ENCODE data around the gene SLC12A1. TPM values are rescaled to one million over a fixed set of nuclear protein-coding genes. Genes with fewer than 3 reads are reported as not detected.

SLC12A1 gene
- total RNA-seq, 6 experiments from 2014 or later = 1.2 to 2.1 TPM; not detected in 4

DNA sequence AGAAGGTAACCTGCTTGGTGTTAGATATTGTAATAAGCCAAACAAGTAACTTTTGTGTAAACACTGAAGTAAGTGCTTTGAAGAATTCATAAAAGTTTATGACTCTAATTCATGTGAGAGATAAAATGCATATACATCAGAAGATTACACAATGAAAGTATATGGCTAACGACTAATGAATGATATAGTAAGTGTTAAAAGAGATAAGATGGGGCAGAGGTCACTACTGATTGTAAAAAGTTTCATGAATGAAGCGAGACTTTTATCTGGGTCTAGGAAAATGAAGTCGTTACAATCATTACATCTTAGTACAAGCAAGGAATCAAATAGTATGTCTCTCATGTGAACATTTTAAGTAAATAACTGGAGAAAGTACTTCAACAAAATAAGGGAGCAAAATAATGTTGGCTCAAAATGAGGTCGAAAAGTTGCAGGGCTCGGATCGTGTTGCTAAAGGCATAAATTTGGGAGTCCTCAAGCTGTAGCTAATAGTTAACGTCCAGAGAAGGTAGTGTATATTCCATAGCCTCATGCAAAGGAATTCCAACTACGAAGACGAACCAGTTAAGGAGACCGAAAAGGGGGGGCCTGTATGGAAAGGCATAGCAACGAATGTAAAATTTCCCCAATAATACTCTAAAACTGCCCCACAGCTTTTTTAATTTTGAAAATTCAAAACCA is 124.1 kb downstream of the SLC12A1 start:
- Histone ChIP-seq H3K4me3 (peak overlapping the region; percentile 76 to 95 (median 92)), H3K27ac (peak overlapping the region in 1 of 3 donors; percentile 96), H3K4me1 (peaks cover 0 to 10% (median 6%) of the 10 kb centered on the region in 4 donors), H3K36me3 (peaks cover 0 to 4% (median 0%) of the 10 kb centered on the region in 4 donors), H3K9me3 (no peaks in the 10 kb centered on the region), H3K27me3 (no peaks in the 10 kb centered on the region)
- DNase-seq (no peak), ATAC-seq (no peak)
- intact Hi-C loops (cut with DNase I) = no loop called here
- TF ChIP-seq POLR2A (IDR thresholded peaks at IDR 0.05) (no peak), CTCF (IDR thresholded peaks at IDR 0.05) (no peak)
- 15% methylated on average over 11 of the region's 11 CpGs for WGBS (ENCODE audit: insufficient coverage, low coverage, low lambda C conversion rate, missing lambda C conversion rate)

DNA sequence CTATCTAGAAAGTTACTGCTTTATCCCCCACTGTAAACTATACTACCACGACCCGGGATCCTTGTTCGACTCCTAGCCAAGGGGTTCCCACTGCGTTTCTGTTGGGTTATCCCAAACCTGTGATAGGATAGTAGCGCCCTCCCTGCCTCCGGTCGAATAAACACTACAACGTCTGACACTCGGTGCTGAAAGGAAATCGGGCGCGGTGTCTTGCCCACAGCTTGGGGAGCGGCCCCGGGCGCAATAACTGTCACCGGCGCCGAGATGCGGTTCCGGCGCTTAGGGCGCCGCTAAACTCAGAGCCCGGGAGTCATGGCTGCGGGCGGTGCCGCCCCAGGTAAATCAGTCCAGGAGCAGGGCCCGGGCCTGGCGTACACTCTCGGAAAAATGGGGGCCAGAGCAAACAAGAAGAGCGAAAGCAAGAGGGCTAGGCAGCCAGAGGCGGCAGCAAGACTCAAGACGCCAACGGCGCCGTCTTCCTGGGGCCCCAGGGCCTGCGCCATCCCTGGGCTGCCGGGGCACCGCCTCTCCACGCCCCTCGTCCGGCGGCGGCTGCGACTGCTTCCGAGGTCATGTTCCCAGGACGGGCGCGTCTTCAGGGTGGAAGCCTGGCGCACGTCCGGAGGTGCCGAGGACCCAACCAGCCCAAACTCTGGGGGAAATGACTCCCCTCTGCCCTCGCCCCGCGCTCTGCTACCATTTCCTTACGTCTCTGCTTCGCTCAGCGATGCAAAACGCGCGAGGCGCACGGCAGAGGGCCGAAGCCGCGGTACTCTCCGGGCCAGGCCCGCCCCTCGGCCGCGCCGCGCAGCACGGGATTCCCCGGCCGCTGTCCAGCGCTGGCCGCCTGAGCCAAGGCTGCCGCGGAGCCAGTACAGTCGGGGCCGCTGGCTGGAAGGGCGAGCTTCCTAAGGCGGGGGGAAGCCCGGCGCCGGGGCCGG is 125.0 kb downstream of the SLC12A1 start, which contains the start of gene DUT:
DUT (plus strand) TSS at position 575 of the 941 bp plus-strand sequence; CDS start at position 662, 87 bp downstream.
- intact Hi-C loops (cut with DNase I) = no loop called here
- DNase-seq (peak; percentile 91 to 93 (median 91)), ATAC-seq (peak; percentile 93 to 96 (median 95))
- peak within 1 kb of the TSS; percentile 64 to 96 (median 87) for H3K27ac ChIP-seq
- H3K4me3 ChIP-seq = peak within 1 kb of the TSS; percentile 76 to 95 (median 92)
- WGBS (ENCODE audit: insufficient coverage, low coverage, low lambda C conversion rate, missing lambda C conversion rate) = under 1% methylated on average over 13 of the region's 89 CpGs
- H3K9me3 ChIP-seq = no peaks in the 10 kb centered on the region
- H3K27me3 ChIP-seq = no peaks in the 10 kb centered on the region
- H3K4me1 ChIP-seq = peaks cover 0 to 10% (median 6%) of the 10 kb centered on the region in 4 donors
- peaks cover 0 to 9% (median 0%) of the 10 kb centered on the region in 4 donors for H3K36me3 ChIP-seq
- TF ChIP-seq CTCF (IDR thresholded peaks at IDR 0.05) (no peak), POLR2A (IDR thresholded peaks at IDR 0.05) (peak; percentile 78)

GRCh38 chr15:48331796-48332641 is 125.9 kb downstream of the SLC12A1 start:
- peak; percentile 68 to 75 (median 68) for DNase-seq
- Histone ChIP-seq H3K27ac (peak overlapping the region; percentile 64 to 96 (median 87)), H3K27me3 (no peaks in the 10 kb centered on the region), H3K4me3 (peak overlapping the region; percentile 76 to 95 (median 92)), H3K36me3 (peaks cover 0 to 14% (median 0%) of the 10 kb centered on the region in 4 donors), H3K9me3 (no peaks in the 10 kb centered on the region), H3K4me1 (peaks cover 0 to 10% (median 6%) of the 10 kb centered on the region in 4 donors)
- intact Hi-C loops (cut with DNase I) = no loop called here
- 1% methylated on average over 19 of the region's 64 CpGs for WGBS (ENCODE audit: insufficient coverage, low coverage, low lambda C conversion rate, missing lambda C conversion rate)
- peak; percentile 77 to 81 (median 78) for ATAC-seq
- no peak for TF ChIP-seq POLR2A (IDR thresholded peaks at IDR 0.05)
- TF ChIP-seq CTCF (IDR thresholded peaks at IDR 0.05) = no peak

- Histone ChIP-seq H3K4me3 (peak overlapping the region in 2 of 3 donors; percentile 76 to 92), H3K4me1 (peaks cover 0 to 10% (median 6%) of the 10 kb centered on the region in 4 donors), H3K9me3 (no peaks in the 10 kb centered on the region), H3K27ac (no peak overlapping the region), H3K27me3 (no peaks in the 10 kb centered on the region), H3K36me3 (peaks cover 0 to 14% (median under 1%) of the 10 kb centered on the region in 4 donors)
- intact Hi-C loops (cut with DNase I) = no loop called here
- 44% methylated on average over 9 of the region's 9 CpGs for WGBS (ENCODE audit: insufficient coverage, low coverage, low lambda C conversion rate, missing lambda C conversion rate)
- TF ChIP-seq POLR2A (IDR thresholded peaks at IDR 0.05) = no peak
- DNase-seq = no peak
- no peak for ATAC-seq
Measured at GRCh38 chr15:48332642-48333034, 126.5 kb downstream of the SLC12A1 start.

All from right lobe of liver (tissue), 6 donors.